CD4-positive, alpha-beta T cell treated with Interleukin-21 for 1 hour (primary cell): ENCODE results near the gene NDUFAF8.

Source experiments
- DNase-seq: peaks from one replicate; pipeline ENCODE4 v3.0.0-alpha.2; 2020

NDUFAF8 gene

DNA sequence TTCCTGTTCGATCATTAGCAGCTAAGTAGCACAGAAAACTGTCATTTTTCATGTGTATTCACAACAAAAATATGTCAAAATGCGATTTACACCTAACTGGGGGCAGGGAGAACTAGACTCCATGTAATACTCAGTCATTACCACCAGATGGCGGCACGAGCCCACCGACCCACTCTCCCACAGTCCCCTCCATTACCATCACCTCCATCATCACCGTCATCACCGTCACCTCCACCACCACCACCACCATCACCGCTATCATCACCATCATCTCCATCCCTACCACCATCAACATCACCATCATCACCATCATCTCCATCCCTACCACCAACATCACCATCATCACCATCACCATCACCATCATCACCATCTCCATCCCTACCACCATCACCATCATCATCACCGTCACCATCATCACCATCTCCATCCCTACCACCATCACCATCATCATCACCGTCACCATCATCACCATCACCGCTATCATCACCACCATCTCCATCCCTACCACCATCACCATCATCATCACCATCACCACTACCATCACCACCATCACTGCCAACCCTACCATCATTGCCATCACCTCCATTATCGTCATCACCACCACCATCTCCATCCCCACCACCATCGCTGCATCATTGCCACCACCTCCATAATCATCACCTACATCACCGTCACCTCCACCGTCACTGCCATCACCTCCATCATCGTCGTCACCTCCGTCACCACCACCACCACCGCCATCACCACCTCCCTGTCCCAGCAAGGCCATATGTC lies 14.4 kb downstream of the NDUFAF8 start:
- peak; percentile 73 for DNase-seq

DNA sequence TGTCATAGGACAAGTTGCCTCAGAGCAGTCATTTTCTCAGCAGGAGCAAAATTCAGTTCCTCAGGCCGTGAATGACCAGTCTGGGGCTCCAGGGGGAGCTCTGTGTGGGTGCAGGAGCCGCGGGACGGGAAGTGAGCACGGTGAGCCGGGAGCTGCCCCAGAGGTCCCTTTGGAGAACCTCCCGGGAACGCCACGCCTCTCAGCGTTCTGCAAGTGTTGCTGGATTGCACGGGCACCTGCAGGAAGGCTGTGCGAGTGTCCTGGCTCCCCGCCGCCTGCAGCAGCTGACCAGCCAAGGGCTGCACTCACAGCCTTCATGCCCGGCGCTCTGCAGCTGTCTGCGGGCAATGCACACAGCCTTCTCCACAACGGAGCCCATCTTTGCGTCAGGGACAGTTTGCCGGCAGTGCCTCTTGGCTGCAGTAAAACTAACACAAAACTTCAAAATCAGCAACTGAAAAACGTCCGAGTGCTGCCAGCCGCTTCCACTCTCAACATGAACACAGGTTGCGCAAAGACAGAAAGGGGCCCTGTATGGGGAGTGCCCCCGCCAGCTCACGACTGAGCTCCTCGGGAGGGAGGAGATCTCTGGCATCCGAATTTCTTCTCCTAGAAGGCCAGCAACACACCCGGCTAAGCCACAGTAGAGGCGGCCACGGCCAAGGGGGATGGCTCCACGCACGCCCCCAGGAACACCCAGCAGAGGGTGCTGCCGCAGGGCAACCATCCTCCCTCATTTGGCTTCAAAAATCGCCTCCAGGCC lies 16.0 kb downstream of the NDUFAF8 start:
- DNase-seq: no peak

- no peak for DNase-seq
These were observed 17.5 kb downstream of the NDUFAF8 start for GRCh38 chr17:81256616-81257015.

DNA sequence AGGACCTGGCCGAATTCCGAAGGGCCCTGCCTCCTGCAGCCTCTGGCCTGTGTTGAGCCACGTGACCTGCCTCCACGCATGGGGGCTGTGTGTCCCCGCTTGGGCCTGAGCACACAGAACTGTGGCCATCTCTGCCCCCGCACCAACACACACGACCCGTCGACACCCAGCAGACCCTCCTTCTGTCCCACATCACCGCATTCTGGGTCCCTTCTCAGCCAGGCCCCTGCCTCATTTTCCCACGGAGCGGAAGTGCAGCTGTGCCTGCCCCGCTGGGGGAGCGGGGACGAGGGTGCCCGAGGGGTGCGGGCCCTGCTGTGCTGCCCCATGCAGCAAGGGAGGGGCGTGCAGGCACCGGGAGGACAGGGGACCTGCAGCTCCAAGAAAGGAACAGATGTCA lies 18.4 kb downstream of the NDUFAF8 start:
- no peak for DNase-seq

- no peak for DNase-seq
These were observed 19.2 kb downstream of the NDUFAF8 start for GRCh38 chr17:81258292-81258691.

GRCh38 chr17:81259058-81259605 lies 20.0 kb downstream of the NDUFAF8 start:
- DNase-seq: no peak

- no peak for DNase-seq
These were observed 21.1 kb downstream of the NDUFAF8 start for GRCh38 chr17:81260171-81260570.

- DNase-seq: no peak
These were observed 21.5 kb downstream of the NDUFAF8 start for GRCh38 chr17:81260641-81261040.

GRCh38 chr17:81261096-81261495 lies 22.0 kb downstream of the NDUFAF8 start:
- no peak for DNase-seq

GRCh38 chr17:81261582-81262336 lies 22.6 kb downstream of the NDUFAF8 start:
- no peak for DNase-seq

GRCh38 chr17:81263371-81264181 lies 24.5 kb downstream of the NDUFAF8 start:
- no peak for DNase-seq

DNA sequence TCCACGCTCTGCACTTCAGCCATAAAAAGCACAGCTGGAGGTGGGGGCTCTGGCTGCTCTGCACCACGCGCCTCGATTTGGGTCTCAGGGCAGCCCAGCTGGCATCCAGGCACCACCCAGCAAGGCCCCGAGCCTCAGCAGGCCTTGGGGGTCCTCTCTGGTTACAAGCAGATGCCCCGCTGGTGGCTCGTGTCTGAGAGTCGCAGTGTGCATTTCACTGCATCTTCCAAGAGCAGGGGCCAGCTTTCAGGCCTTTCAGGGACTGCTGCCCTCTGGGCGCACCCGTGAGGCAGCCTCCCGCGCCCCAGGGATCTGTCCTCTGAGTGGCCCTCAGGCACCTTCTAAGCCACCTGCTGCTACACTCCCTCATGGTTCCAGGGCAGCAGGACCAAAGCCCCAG lies 25.5 kb downstream of the NDUFAF8 start:
- no peak for DNase-seq

DNA sequence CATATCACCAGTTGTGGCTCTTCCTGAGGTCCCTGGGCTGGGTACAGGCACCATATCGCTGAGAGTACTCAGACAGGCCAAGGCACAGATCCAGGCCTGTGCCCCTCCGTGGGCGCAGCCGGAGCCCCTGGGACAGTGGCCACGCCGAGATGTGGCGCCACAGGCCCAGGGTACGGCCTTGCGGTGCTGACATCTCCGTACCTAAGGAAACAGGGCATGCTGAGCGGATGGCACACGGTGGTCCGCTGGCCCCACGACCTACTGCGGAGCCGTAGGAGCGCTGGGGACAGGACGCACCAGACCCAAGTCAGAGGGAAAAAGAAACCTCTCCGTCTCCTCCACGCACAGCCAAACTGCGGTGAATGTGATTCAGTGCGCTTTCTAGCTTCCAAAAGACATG lies 26.5 kb downstream of the NDUFAF8 start:
- no peak for DNase-seq

- DNase-seq: no peak
These were observed 28.4 kb downstream of the NDUFAF8 start for GRCh38 chr17:81267390-81268067.

- no peak for DNase-seq
These were observed 31.2 kb downstream of the NDUFAF8 start for GRCh38 chr17:81270279-81270678.

- no peak for DNase-seq
These were observed 32.1 kb downstream of the NDUFAF8 start for GRCh38 chr17:81271226-81271625.

DNA sequence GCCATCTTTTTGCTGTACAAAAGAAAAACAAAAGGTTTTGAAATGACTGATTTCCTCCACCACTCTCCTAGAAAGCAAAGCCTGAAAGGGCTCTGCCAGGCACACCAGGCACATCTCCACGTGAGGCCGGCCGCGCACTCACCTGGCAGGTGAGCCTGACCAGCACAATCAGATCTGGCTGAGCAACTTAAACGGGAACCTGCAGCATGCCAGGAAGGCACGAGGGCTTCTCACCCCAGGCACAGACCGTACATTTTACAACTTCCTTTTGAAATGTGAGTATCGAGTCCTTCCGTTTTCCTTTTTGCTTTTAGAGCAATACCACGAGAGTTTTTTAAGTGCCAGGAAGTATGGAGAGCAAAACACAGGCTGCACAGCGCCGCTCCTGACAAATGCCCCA lies 33.5 kb downstream of the NDUFAF8 start:
- no peak for DNase-seq

DNA sequence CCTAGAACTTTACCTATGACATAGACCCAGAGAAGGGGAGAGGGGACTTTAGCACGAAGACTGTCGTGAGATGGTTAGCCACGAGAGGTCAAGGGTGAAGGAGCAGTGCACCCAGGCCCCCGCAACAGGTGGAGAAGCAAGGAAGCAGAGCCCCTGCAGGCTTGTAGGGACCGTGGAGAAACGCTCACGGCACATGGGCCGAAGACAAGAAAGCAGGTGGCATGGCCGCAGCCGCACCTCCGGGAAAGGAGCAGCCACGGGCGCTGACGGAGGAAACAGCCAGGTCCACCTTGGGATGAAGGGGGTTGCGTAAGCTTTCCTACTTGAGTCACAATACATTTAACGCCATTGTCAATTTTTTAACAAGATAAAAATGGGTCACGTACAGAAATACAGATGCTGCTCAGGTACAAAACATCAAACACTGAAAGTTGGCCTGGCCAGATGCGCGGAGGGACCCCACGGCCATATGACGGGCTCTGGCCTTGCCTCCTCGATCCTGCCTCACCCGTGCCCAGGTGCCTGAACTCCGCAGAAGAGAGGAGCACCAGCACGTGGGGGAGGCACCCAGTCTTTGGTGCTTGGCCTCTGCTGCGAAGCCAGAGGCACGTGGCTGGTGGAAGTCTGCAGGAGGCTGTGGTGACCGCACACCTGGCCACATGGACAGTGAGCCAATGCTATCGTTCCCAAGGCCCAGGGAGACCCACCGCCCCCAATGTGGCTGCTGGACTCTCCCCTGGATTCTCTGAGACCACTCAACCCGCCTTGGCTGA lies 34.8 kb downstream of the NDUFAF8 start:
- DNase-seq: no peak

GRCh38 chr17:81274471-81274855 lies 35.3 kb downstream of the NDUFAF8 start:
- DNase-seq: no peak

- no peak for DNase-seq
These were observed 37.7 kb downstream of the NDUFAF8 start for GRCh38 chr17:81276781-81277180.

- no peak for DNase-seq
These were observed 38.3 kb downstream of the NDUFAF8 start for GRCh38 chr17:81277421-81277820.
